Measurements from ENCODE around the gene PRDX2.

DNA sequence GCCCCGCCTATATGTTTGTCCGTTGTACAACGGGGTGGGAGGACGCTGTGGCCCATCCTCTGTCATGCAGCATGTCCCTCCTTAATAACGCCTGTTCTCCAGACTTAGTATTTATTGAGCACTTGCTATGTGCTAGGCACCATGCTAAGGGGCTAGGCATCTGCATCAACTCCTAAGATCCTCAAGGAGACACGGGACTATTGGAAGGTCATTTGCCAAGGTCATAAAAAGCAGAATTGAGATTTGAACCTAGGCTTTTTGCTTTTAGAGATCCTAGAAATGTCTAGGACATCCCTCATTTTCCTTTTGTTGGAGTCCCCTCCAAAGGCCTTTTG, 34.9 kb upstream of the PRDX2 start:
- no peak for TF ChIP-seq POLR2A (IDR thresholded peaks at IDR 0.05; ENCODE audit: low read length)
- no peak for TF ChIP-seq GATA1 (IDR thresholded peaks at IDR 0.05; ENCODE audit: low read depth, low read length)
